22Rv1 (cell line): ENCODE results near the gene LMAN2.

ENCODE experiments used
- H3K27ac ChIP-seq: fragments of 450-650 bp; 2 replicates; pipeline ENCODE4 v1.5.1; 2017
- CTCF ChIP-seq: fragments of 450-650 bp; IDR thresholded peaks from 2 replicates; pipeline ENCODE4 v1.5.1; 2017; ENCODE audit warnings: mild to moderate bottlenecking
- ZFX ChIP-seq: fragments of 450-650 bp; IDR thresholded peaks from 2 replicates; pipeline ENCODE4 v1.6.1; 2017; ENCODE audit warnings: antibody characterized with exemption, borderline replicate concordance

The LMAN2 gene

GRCh38 chr5:177351392-177352329, at the start of gene LMAN2:
Gene LMAN2 (minus strand): TSS chr5:177351668. CDS start chr5:177351647, 21 bp downstream.
- no peak for TF ChIP-seq ZFX
- no peak for TF ChIP-seq CTCF
- peak within 1 kb of the TSS; percentile 95 for H3K27ac ChIP-seq

- peak within 1 kb of the TSS; percentile 96 for H3K27ac ChIP-seq
- TF ChIP-seq ZFX (no peak), CTCF (no peak)
These were observed 48.8 kb upstream of the LMAN2 start, which contains the start of gene PFN3 for GRCh38 chr5:177399997-177400868. Gene PFN3 (minus strand): TSS chr5:177400661. CDS start chr5:177400576, 85 bp downstream.

GRCh38 chr5:177397875-177398390, 46.5 kb upstream of the LMAN2 start:
- TF ChIP-seq CTCF (no peak), ZFX (no peak)

GRCh38 chr5:177396807-177397206, 45.3 kb upstream of the LMAN2 start:
- TF ChIP-seq ZFX (no peak), CTCF (no peak)
- H3K27ac ChIP-seq, result no peak overlapping the region

More at GRCh38 chr5:177397875-177398390, 46.5 kb upstream of the LMAN2 start:
- no peak overlapping the region for H3K27ac ChIP-seq

GRCh38 chr5:177396078-177396477, 44.6 kb upstream of the LMAN2 start:
- TF ChIP-seq CTCF (no peak), ZFX (no peak)
- H3K27ac ChIP-seq, result no peak overlapping the region

- H3K27ac ChIP-seq, result no peak overlapping the region
- no peak for TF ChIP-seq ZFX
- TF ChIP-seq CTCF, result no peak
These were observed 42.5 kb upstream of the LMAN2 start for GRCh38 chr5:177393990-177394389.
